IMR-90 (cell line): ENCODE data around the gene KRABD2.

Experiments used
- ATAC-seq: fragments of 200-7000 bp; cut with Tn5 transposase; 2 replicates; pipeline ENCODE4 v1.9.1; 2020; ENCODE audit warnings: low read depth, mild to moderate bottlenecking, moderate library complexity
- BruUV-seq: library from RNA; stranded (reverse); fragments of 400-500 nt; replicated peaks from 2 replicates; lab custom pipeline; 2021; lab: Mats Ljungman, UMichigan
- CTCF ChIA-PET: fragments of 300-600 bp; formaldehyde crosslinking; extraction: SDS; loops from one replicate; lab custom pipeline; 2021; ENCODE audit warnings: antibody characterized with exemption; lab: Yijun Ruan, JAX
- POLR2A ChIA-PET: fragments of 300-600 bp; sonication (Branson Sonifier 250); formaldehyde crosslinking; loops from one replicate; lab custom pipeline; 2022; ENCODE audit warnings: antibody characterized with exemption; ENCODE audit not compliant: unreplicated experiment; lab: Charles Lee
- DNase-seq: peaks from one replicate; pipeline ENCODE4 v3.0.0; 2013
- H2AFZ ChIP-seq: replicated peaks from 2 replicates; pipeline ENCODE3; 2013; ENCODE audit warnings: low read length, mild to moderate bottlenecking; ENCODE audit not compliant: poor library complexity
- H2AK5ac ChIP-seq: 2 replicates; pipeline ENCODE4 v1.6.1; 2013; ENCODE audit warnings: low read depth, low read length, inconsistent platforms
- H2AK9ac ChIP-seq: replicated peaks from 2 replicates; pipeline ENCODE3; 2013; ENCODE audit warnings: mild to moderate bottlenecking, low read depth, low read length, moderate library complexity; ENCODE audit not compliant: poor library complexity
- H2BK120ac ChIP-seq: 2 replicates; pipeline ENCODE4 v1.6.1; 2013; ENCODE audit warnings: low read depth, low read length, inconsistent platforms
- H2BK15ac ChIP-seq: 3 replicates; pipeline ENCODE4 v1.6.1; 2013; ENCODE audit warnings: low read depth, low read length, inconsistent platforms
- H2BK20ac ChIP-seq: 2 replicates; pipeline ENCODE4 v1.6.1; 2013; ENCODE audit warnings: low read depth, mild to moderate bottlenecking, inconsistent platforms, low read length, moderate library complexity
- H2BK5ac ChIP-seq: 2 replicates; pipeline ENCODE4 v1.6.1; 2013; ENCODE audit warnings: mild to moderate bottlenecking, low read depth, low read length, inconsistent platforms; ENCODE audit not compliant: poor library complexity, severe bottlenecking
- H3K14ac ChIP-seq: replicated peaks from 2 replicates; pipeline ENCODE4 v1.6.1; 2013; ENCODE audit warnings: low read depth, low read length, inconsistent platforms
- H3K18ac ChIP-seq: 2 replicates; pipeline ENCODE4 v1.6.1; 2013; ENCODE audit warnings: low read depth, low read length, control low read depth
- H3K23ac ChIP-seq: 2 replicates; pipeline ENCODE4 v1.6.1; 2013; ENCODE audit warnings: low read depth, low read length, inconsistent platforms
- H3K27ac ChIP-seq: 2 replicates; pipeline ENCODE4 v1.5.1; 2013; ENCODE audit warnings: mild to moderate bottlenecking, control low read depth, low read length; ENCODE audit not compliant: insufficient read depth
- H3K27me3 ChIP-seq: 2 replicates; pipeline ENCODE4 v1.6.1; 2013; ENCODE audit warnings: low read length; ENCODE audit not compliant: control insufficient read depth, insufficient read depth
- H3K36me3 ChIP-seq: 2 replicates; pipeline ENCODE4 v1.6.1; 2013; ENCODE audit warnings: low read length, mixed read lengths; ENCODE audit not compliant: control insufficient read depth, insufficient read depth
- H3K4ac ChIP-seq: 2 replicates; pipeline ENCODE4 v1.6.1; 2013; ENCODE audit warnings: low read depth, low read length, inconsistent platforms
- H3K4me1 ChIP-seq: 2 replicates; pipeline ENCODE4 v1.6.1; 2013; ENCODE audit warnings: low read length, mixed read lengths; ENCODE audit not compliant: control insufficient read depth, insufficient read depth
- H3K4me2 ChIP-seq: 2 replicates; pipeline ENCODE4 v1.6.1; 2013; ENCODE audit warnings: low read depth, mild to moderate bottlenecking, control low read depth, low read length, moderate library complexity
- H3K4me3 ChIP-seq: 2 replicates; pipeline ENCODE4 v1.5.1; 2013; ENCODE audit warnings: low read depth, mild to moderate bottlenecking, control low read depth, low read length, moderate library complexity; ENCODE audit not compliant: insufficient read depth
- H3K56ac ChIP-seq: 2 replicates; pipeline ENCODE4 v1.6.1; 2013; ENCODE audit warnings: low read length, inconsistent platforms; ENCODE audit not compliant: insufficient read depth; ENCODE audit errors: extremely low read depth
- H3K79me1 ChIP-seq, 2 experiments: 2 replicates each; pipeline ENCODE4 v1.6.1; 2013; ENCODE audit warnings: low read length in 2 of 2, inconsistent platforms in 1 of 2, low read depth in 1 of 2
- H3K9ac ChIP-seq: 2 replicates; pipeline ENCODE4 v1.6.1; 2013; ENCODE audit warnings: low read depth, low read length, control low read depth
- H3K9me1 ChIP-seq: 2 replicates; pipeline ENCODE4 v1.6.1; 2013; ENCODE audit warnings: low read length, inconsistent platforms; ENCODE audit not compliant: insufficient read depth
- H3K9me3 ChIP-seq: 2 replicates; pipeline ENCODE4 v1.6.1; 2013; ENCODE audit warnings: low read length; ENCODE audit not compliant: control insufficient read depth, insufficient read depth
- H4K20me1 ChIP-seq: 2 replicates; pipeline ENCODE4 v1.6.1; 2013; ENCODE audit warnings: low read length, inconsistent platforms; ENCODE audit not compliant: insufficient read depth
- H4K5ac ChIP-seq: 2 replicates; pipeline ENCODE4 v1.6.1; 2013; ENCODE audit warnings: mild to moderate bottlenecking, low read depth, low read length, control low read depth
- H4K8ac ChIP-seq, 2 experiments: 2 replicates each; pipeline ENCODE4 v1.6.1; 2013; ENCODE audit warnings: low read depth in 2 of 2, low read length in 2 of 2, control low read depth in 1 of 2, inconsistent platforms in 1 of 2
- H4K91ac ChIP-seq: 2 replicates; pipeline ENCODE4 v1.6.1; 2013; ENCODE audit warnings: low read depth, low read length, inconsistent platforms; ENCODE audit not compliant: insufficient read depth
- CEBPB ChIP-seq: IDR thresholded peaks from 2 replicates; pipeline ENCODE4 v1.6.1; 2012; ENCODE audit warnings: low read depth, low read length, improper control_type of control experiment
- CHD1 ChIP-seq: IDR thresholded peaks from 2 replicates; pipeline ENCODE4 v1.6.1; 2012; ENCODE audit warnings: low read depth, low read length, improper control_type of control experiment
- CTCF ChIP-seq: conservative IDR thresholded peaks from 2 replicates; pipeline ENCODE4 v1.5.1; 2012; ENCODE audit warnings: mild to moderate bottlenecking, low read depth, low read length, improper control_type of control experiment
- ELK1 ChIP-seq: fragments of 150-350 bp; IDR thresholded peaks from 2 replicates; pipeline ENCODE4 v1.6.1; 2016; ENCODE audit warnings: low read depth, mild to moderate bottlenecking, low read length, moderate library complexity, borderline replicate concordance
- MAFK ChIP-seq: IDR thresholded peaks from 2 replicates; pipeline ENCODE4 v1.6.1; 2012; ENCODE audit warnings: low read depth, low read length, improper control_type of control experiment
- MAZ ChIP-seq: IDR thresholded peaks from 2 replicates; pipeline ENCODE4 v1.6.1; 2012; ENCODE audit warnings: low read depth, mild to moderate bottlenecking, low read length, improper control_type of control experiment, moderate library complexity, borderline replicate concordance
- MXI1 ChIP-seq: IDR thresholded peaks from 2 replicates; pipeline ENCODE4 v1.6.1; 2012; ENCODE audit warnings: low read depth, mild to moderate bottlenecking, low read length, moderate library complexity, borderline replicate concordance
- NFE2L2 ChIP-seq: fragments of 150-350 bp; IDR thresholded peaks from 2 replicates; pipeline ENCODE4 v1.6.1; 2016; ENCODE audit warnings: low read depth, mild to moderate bottlenecking, low read length
- RAD21 ChIP-seq: IDR thresholded peaks from 2 replicates; pipeline ENCODE4 v1.6.1; 2012; ENCODE audit warnings: low read length, improper control_type of control experiment
- RCOR1 ChIP-seq: IDR thresholded peaks from 2 replicates; pipeline ENCODE4 v1.6.1; 2012; ENCODE audit warnings: mild to moderate bottlenecking, low read length, improper control_type of control experiment; ENCODE audit not compliant: insufficient replicate concordance
- RFX5 ChIP-seq: IDR thresholded peaks from 2 replicates; pipeline ENCODE4 v1.8.0; 2012; ENCODE audit warnings: low read depth, mild to moderate bottlenecking, low read length, moderate library complexity
- SMC3 ChIP-seq: fragments of 150-350 bp; IDR thresholded peaks from 2 replicates; pipeline ENCODE4 v1.6.1; 2016; ENCODE audit warnings: low read depth, mild to moderate bottlenecking, antibody characterized with exemption, low read length, moderate library complexity
- USF2 ChIP-seq: fragments of 150-350 bp; IDR thresholded peaks from 2 replicates; pipeline ENCODE4 v1.6.1; 2017; ENCODE audit warnings: mild to moderate bottlenecking, antibody characterized with exemption, low read length, low read depth
- WGBS, 2 experiments: methylation state at CpG; one replicate each; pipeline versions ENCODE4 v1.1.5 to v1.1.7; 2013; ENCODE audit warnings: missing lambda C conversion rate in 2 of 2; ENCODE audit not compliant: insufficient read length in 1 of 2; ENCODE audit errors: extremely low coverage in 2 of 2; 5-methylcytosine and 5-hydroxymethylcytosine counted together
- dilution Hi-C: fragments of 300-500 bp; cut with HindIII; formaldehyde crosslinking; loops from one replicate; pipeline ENCODE4 v1.14.3; 2018; ENCODE audit warnings: low sequenced_read_pairs; ENCODE audit not compliant: unreplicated experiment
- in situ Hi-C: fragments of 300-500 bp; cut with MboI; formaldehyde crosslinking; loops from 3 replicates; pipeline ENCODE4 v1.14.3; 2019; ENCODE audit warnings: low sequenced_read_pairs, inconsistent platforms, mixed read lengths
- intact Hi-C: fragments of 100-400 bp; cut with micrococcal nuclease; formaldehyde crosslinking; loops from 2 replicates; pipeline ENCODE4 v1.10.0; 2022

The KRABD2 gene

GRCh38 chr17:8383143-8383822 lies 6.8 kb upstream of the KRABD2 start, which contains the start of gene RPL26:
RPL26 (minus strand) TSS chr17:8383193; CDS start chr17:8382310, 883 bp downstream.
- peaks cover 14% of the 10 kb centered on the region for H3K4me1 ChIP-seq
- DNase-seq (peak; percentile 98), ATAC-seq (peak; percentile 86)
- BruUV-seq = no TSS peak
- peak within 1 kb of the TSS; percentile 53 to 90 for H4K8ac ChIP-seq
- intact Hi-C loops = loop anchor here (1.0 to 10.0 kb wide), 4 partner anchors 53 to 402 kb away; no protein-coding TSS in a partner anchor
- peak within 1 kb of the TSS; percentile 91 for H3K4ac ChIP-seq
- WGBS, 2 experiments = 0% methylated on average over 17 of the region's 55 CpGs; no CpG with 5 or more reads in 1 of the 2 experiments
- peak within 1 kb of the TSS; percentile 76; the same call in 2 of the 3 replicates for H2BK15ac ChIP-seq
- peak within 1 kb of the TSS; percentile 99 for H2AK9ac ChIP-seq
- H3K79me1 ChIP-seq = peaks cover 2 to 32% of the 10 kb centered on the region in 2 experiments; a peak in 3 of 4 replicates
- ChIA-PET POLR2A (interaction anchor here (0.6 kb wide), 1 partner anchor 135 kb away, joined by 3 read pairs; the partner anchor contains the start of gene CTC1), CTCF (interaction anchor here (0.6 to 1.0 kb wide), 6 partner anchors 47 to 1168 kb away, joined by 3 to 4 read pairs (median 3); no protein-coding TSS in a partner anchor)
- H3K9me1 ChIP-seq = peaks cover 4% of the 10 kb centered on the region
- H3K14ac ChIP-seq = peak within 1 kb of the TSS; percentile 79
- peak within 1 kb of the TSS; percentile 9 for H4K5ac ChIP-seq
- H3K27me3 ChIP-seq = no peaks in the 10 kb centered on the region
- peak within 1 kb of the TSS; percentile 76 for H2BK20ac ChIP-seq
- H3K9me3 ChIP-seq = no peaks in the 10 kb centered on the region
- peak within 1 kb of the TSS; percentile 82 for H3K23ac ChIP-seq
- peak within 1 kb of the TSS; percentile 86 for H2AK5ac ChIP-seq
- H3K36me3 ChIP-seq = peaks cover 21% of the 10 kb centered on the region
- peak within 1 kb of the TSS; percentile 95 for H4K91ac ChIP-seq
- dilution Hi-C loops = no loop called here
- H3K9ac ChIP-seq = peak within 1 kb of the TSS; percentile 96
- H4K20me1 ChIP-seq = peaks cover 35% of the 10 kb centered on the region
- peak within 1 kb of the TSS; percentile 94 for H3K56ac ChIP-seq
- peak within 1 kb of the TSS; percentile 86 for H2BK5ac ChIP-seq
- peak within 1 kb of the TSS; percentile 26 for H3K18ac ChIP-seq
- in situ Hi-C loops = no loop called here
- peak within 1 kb of the TSS; percentile 92 for H2BK120ac ChIP-seq
- peak within 1 kb of the TSS; percentile 96 for H3K4me2 ChIP-seq
- peak within 1 kb of the TSS; percentile 89 for H3K27ac ChIP-seq
- peak within 1 kb of the TSS; percentile 98 for H3K4me3 ChIP-seq
- H2AFZ ChIP-seq = peak within 1 kb of the TSS; percentile 98
- TF ChIP-seq RAD21 = peak; percentile 28; the same call in 1 of the 2 replicates
- peak; percentile 96 for TF ChIP-seq CEBPB
- TF ChIP-seq USF2 = no peak
- no peak for TF ChIP-seq RFX5
- TF ChIP-seq ELK1 = 0 out of 2 replicates have a peak, but pooled peaks have one; percentile 10
- TF ChIP-seq MAFK = no peak
- no peak for TF ChIP-seq CHD1
- peak; percentile 83; the same call in 1 of the 2 replicates for TF ChIP-seq MXI1
- peak; percentile 64; the same call in 1 of the 2 replicates for TF ChIP-seq MAZ
- TF ChIP-seq NFE2L2 = no peak
- TF ChIP-seq SMC3 = peak; percentile 46
- no peak for TF ChIP-seq RCOR1
- peak; percentile 84 for TF ChIP-seq CTCF
